IPS-18a (cell line): ENCODE results near the gene COL4A1.
"Not testable (repeated sequence)": the region's sequence is repeated elsewhere in the genome, so short reads cannot be mapped to it uniquely, and the experiment has no call there.

Experiments used
- H3K27ac ChIP-seq: one replicate; pipeline ENCODE4 v1.5.1; 2013; ENCODE audit warnings: low read length
- H3K27me3 ChIP-seq: one replicate; pipeline ENCODE4 v1.6.1; 2013; ENCODE audit warnings: mild to moderate bottlenecking, low read length; ENCODE audit not compliant: control insufficient read depth, insufficient read depth
- H3K36me3 ChIP-seq: one replicate; pipeline ENCODE4 v1.6.1; 2013; ENCODE audit warnings: low read depth, low read length; ENCODE audit not compliant: control insufficient read depth
- H3K4me1 ChIP-seq: one replicate; pipeline ENCODE4 v1.6.1; 2013; ENCODE audit warnings: low read depth, low read length; ENCODE audit not compliant: control insufficient read depth
- H3K4me3 ChIP-seq: one replicate; pipeline ENCODE4 v1.5.1; 2013; ENCODE audit warnings: low read length
- H3K9ac ChIP-seq: one replicate; pipeline ENCODE4 v1.6.1; 2013; ENCODE audit warnings: mild to moderate bottlenecking, low read length, moderate library complexity
- H3K9me3 ChIP-seq: one replicate; pipeline ENCODE4 v1.6.1; 2013; ENCODE audit warnings: low read depth, low read length; ENCODE audit not compliant: control insufficient read depth

Gene COL4A1

GRCh38 chr13:110321573-110321972 is 14.6 kb upstream of the COL4A1 start:
- H3K4me1 ChIP-seq: peaks cover 15% of the 10 kb centered on the region
- not testable (repeated sequence) for H3K36me3 ChIP-seq, H3K9me3 ChIP-seq, H3K9ac ChIP-seq, H3K27me3 ChIP-seq, H3K27ac ChIP-seq, H3K4me3 ChIP-seq

- H3K4me3 ChIP-seq: no peak overlapping the region
- peaks cover 8% of the 10 kb centered on the region for H3K4me1 ChIP-seq
- H3K27ac ChIP-seq: no peak overlapping the region
- peaks cover 9% of the 10 kb centered on the region for H3K36me3 ChIP-seq
- H3K9ac ChIP-seq: no peak overlapping the region
- H3K27me3 ChIP-seq: no peaks in the 10 kb centered on the region
- no peaks in the 10 kb centered on the region for H3K9me3 ChIP-seq
Measured at GRCh38 chr13:110320645-110321044, 13.7 kb upstream of the COL4A1 start.

- Histone ChIP-seq H3K9ac (no peak overlapping the region), H3K36me3 (peaks cover 9% of the 10 kb centered on the region), H3K27ac (no peak overlapping the region), H3K27me3 (no peaks in the 10 kb centered on the region), H3K4me1 (peaks cover 8% of the 10 kb centered on the region), H3K9me3 (no peaks in the 10 kb centered on the region), H3K4me3 (no peak overlapping the region)
Measured at GRCh38 chr13:110319774-110320509, 13.0 kb upstream of the COL4A1 start.

- Histone ChIP-seq H3K4me3 (no peak overlapping the region), H3K9ac (no peak overlapping the region), H3K9me3 (no peaks in the 10 kb centered on the region), H3K36me3 (peaks cover 9% of the 10 kb centered on the region), H3K27ac (no peak overlapping the region), H3K4me1 (peaks cover 8% of the 10 kb centered on the region), H3K27me3 (no peaks in the 10 kb centered on the region)
Measured at GRCh38 chr13:110319397-110319773, 12.4 kb upstream of the COL4A1 start.

DNA sequence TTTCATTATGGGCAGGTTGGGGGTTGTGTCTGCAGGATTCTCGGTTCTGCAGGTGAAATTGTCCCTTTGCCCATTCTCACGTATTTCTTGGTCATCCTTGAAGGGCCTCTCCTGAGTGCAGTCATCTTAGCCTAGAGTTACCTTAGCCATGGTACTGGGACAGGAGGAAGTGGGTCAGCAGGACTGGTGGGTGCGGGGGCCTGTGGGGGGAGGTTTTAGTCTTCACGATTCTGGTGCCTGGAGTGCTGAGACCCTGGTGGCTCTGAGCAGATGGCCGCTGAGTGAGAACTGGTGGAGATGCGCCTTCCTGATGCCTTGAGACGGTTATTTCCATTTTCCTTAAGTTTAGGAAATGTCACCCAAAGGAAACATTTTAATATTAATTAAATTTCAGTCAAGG is 12.0 kb upstream of the COL4A1 start:
- H3K4me1 ChIP-seq: peaks cover 8% of the 10 kb centered on the region
- no peak overlapping the region for H3K27ac ChIP-seq
- no peak overlapping the region for H3K9ac ChIP-seq
- peaks cover 9% of the 10 kb centered on the region for H3K36me3 ChIP-seq
- no peaks in the 10 kb centered on the region for H3K27me3 ChIP-seq
- no peaks in the 10 kb centered on the region for H3K9me3 ChIP-seq
- H3K4me3 ChIP-seq: no peak overlapping the region

- peaks cover 9% of the 10 kb centered on the region for H3K36me3 ChIP-seq
- no peak overlapping the region for H3K9ac ChIP-seq
- H3K27me3 ChIP-seq: no peaks in the 10 kb centered on the region
- H3K4me3 ChIP-seq: no peak overlapping the region
- peaks cover 4% of the 10 kb centered on the region for H3K4me1 ChIP-seq
- H3K27ac ChIP-seq: no peak overlapping the region
- no peaks in the 10 kb centered on the region for H3K9me3 ChIP-seq
Measured at GRCh38 chr13:110317496-110318195, 10.7 kb upstream of the COL4A1 start.

- Histone ChIP-seq H3K4me3 (no peak overlapping the region), H3K4me1 (peaks cover 4% of the 10 kb centered on the region), H3K27ac (no peak overlapping the region), H3K36me3 (peaks cover 9% of the 10 kb centered on the region), H3K9ac (no peak overlapping the region), H3K27me3 (no peaks in the 10 kb centered on the region), H3K9me3 (no peaks in the 10 kb centered on the region)
Measured at GRCh38 chr13:110317093-110317492, 10.1 kb upstream of the COL4A1 start.

GRCh38 chr13:110316196-110316595 is 9.2 kb upstream of the COL4A1 start:
- no peaks in the 10 kb centered on the region for H3K9me3 ChIP-seq
- no peaks in the 10 kb centered on the region for H3K27me3 ChIP-seq
- no peak overlapping the region for H3K27ac ChIP-seq
- no peak overlapping the region for H3K9ac ChIP-seq
- H3K4me1 ChIP-seq: peaks cover 4% of the 10 kb centered on the region
- H3K36me3 ChIP-seq: peaks cover 11% of the 10 kb centered on the region
- no peak overlapping the region for H3K4me3 ChIP-seq

DNA sequence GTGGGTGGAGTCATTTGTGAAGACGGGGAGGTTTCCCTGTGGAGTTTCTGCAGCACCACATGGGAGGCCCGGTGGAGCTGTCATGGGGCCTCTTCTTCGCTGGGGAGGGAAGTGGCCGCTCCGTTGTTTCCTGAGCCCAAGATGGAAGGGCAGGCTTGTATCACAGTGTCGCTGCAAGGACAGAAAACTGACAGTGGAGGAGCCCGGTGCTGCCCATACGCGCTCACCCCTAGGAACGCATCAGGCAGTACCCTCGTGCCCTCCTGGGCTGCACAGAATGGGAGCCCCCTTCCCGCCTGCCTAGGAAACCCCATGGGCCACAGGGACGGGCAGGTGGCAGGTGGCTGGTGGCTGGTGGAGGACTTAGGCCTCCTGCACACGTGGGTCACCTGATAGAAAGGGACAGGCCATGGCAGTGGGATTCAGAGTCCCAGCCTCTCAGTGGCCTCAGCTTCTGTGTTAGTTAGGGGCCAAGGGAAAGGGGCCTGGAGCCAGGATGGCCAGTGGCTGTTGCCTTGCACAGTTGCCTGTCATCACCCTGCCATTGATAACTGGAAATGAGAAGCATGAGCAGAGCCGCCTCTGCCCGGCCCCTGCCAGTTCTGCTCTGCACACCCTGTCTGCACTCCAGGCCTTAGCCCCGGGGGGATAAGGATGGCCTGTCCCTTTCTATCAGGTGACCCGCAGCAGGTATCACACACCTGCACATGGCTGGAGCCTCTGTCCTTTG is 7.7 kb upstream of the COL4A1 start:
- no peak overlapping the region for H3K9ac ChIP-seq
- H3K9me3 ChIP-seq: no peaks in the 10 kb centered on the region
- no peak overlapping the region for H3K27ac ChIP-seq
- H3K36me3 ChIP-seq: peaks cover 18% of the 10 kb centered on the region
- peaks cover 4% of the 10 kb centered on the region for H3K4me1 ChIP-seq
- no peak overlapping the region for H3K4me3 ChIP-seq
- H3K27me3 ChIP-seq: no peaks in the 10 kb centered on the region

DNA sequence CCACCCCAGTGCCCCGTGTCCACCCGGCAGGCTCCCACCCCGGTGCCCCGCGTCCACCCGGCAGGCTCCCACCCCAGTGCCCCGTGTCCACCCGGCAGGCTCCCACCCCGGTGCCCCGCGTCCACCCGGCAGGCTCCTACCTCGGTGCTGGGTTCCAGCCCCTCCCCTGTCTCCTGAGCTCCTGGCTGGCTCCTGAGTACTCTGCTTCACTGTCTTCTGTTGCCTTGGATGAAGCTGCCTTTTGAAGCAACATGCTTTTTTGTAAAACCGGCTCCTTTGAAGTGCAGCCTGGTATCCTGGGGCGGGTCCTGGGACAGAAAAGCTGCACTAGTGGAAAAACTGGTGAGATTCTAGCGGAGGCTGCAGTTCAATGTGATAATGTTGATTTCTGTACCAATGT is 6.8 kb upstream of the COL4A1 start:
- peaks cover 18% of the 10 kb centered on the region for H3K36me3 ChIP-seq
- not testable (repeated sequence) for H3K9me3 ChIP-seq, H3K27ac ChIP-seq, H3K9ac ChIP-seq, H3K4me3 ChIP-seq, H3K27me3 ChIP-seq, H3K4me1 ChIP-seq

DNA sequence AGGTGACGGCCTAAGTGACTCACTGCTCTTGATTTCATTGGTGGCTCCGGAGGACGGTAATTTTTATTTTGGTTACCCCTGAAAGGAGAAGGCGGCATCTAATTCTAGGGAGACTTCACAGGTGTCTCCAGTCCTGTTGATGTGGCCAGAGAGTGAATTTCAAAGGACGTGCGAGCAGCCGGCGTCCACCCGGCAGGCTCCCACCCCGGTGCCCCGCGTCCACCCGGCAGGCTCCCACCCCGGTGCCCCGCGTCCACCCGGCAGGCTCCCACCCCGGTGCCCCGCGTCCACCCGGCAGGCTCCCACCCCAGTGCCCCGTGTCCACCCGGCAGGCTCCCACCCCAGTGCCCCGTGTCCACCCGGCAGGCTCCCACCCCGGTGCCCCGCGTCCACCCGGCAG is 6.3 kb upstream of the COL4A1 start:
- Histone ChIP-seq H3K27me3 (peaks cover 10% of the 10 kb centered on the region), H3K36me3 (peaks cover 18% of the 10 kb centered on the region)
- not testable (repeated sequence) for H3K27ac ChIP-seq, H3K4me3 ChIP-seq, H3K4me1 ChIP-seq, H3K9me3 ChIP-seq, H3K9ac ChIP-seq
